Measurements from ENCODE around the gene NRIP1.

DNA sequence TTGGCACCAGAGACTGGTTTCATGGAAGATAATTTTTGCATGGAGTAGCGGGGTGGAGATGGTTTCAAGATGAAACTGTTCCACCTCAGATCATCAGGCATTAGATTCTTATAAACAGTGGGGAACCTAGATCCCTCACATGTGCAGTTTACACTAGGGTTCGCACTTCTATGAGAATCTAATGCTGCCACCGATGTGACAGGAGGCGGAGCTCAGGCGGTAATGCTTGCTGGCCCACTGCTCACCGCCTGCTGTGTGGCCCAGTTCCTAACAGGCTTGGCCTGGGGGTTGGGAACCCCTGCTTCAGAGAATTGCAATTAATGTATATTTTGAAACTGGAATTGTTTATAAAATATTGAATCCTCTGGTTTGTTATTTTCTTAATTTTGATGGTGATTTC, 92.1 kb downstream of the NRIP1 start:
- TF ChIP-seq, protein P1, sequence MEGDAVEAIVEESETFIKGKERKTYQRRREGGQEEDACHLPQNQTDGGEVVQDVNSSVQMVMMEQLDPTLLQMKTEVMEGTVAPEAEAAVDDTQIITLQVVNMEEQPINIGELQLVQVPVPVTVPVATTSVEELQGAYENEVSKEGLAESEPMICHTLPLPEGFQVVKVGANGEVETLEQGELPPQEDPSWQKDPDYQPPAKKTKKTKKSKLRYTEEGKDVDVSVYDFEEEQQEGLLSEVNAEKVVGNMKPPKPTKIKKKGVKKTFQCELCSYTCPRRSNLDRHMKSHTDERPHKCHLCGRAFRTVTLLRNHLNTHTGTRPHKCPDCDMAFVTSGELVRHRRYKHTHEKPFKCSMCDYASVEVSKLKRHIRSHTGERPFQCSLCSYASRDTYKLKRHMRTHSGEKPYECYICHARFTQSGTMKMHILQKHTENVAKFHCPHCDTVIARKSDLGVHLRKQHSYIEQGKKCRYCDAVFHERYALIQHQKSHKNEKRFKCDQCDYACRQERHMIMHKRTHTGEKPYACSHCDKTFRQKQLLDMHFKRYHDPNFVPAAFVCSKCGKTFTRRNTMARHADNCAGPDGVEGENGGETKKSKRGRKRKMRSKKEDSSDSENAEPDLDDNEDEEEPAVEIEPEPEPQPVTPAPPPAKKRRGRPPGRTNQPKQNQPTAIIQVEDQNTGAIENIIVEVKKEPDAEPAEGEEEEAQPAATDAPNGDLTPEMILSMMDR (IDR thresholded peaks at IDR 0.05 in 2 of 3, conservative IDR thresholded peaks at IDR 0.05 in 1 of 3; ENCODE audit: control insufficient read depth in 2 of 3, extremely low read depth in 1 of 3, insufficient read depth in 1 of 3, low read depth in 3 of 3, low read length in 3 of 3): no peak
- TF ChIP-seq BRCA1 (IDR thresholded peaks at IDR 0.05; ENCODE audit: low read depth, low read length): no peak
- TF ChIP-seq RAD21 (IDR thresholded peaks at IDR 0.05; ENCODE audit: insufficient read depth, low read depth, low read length): no peak
- TF ChIP-seq POLR2AphosphoS2 (IDR thresholded peaks at IDR 0.05; ENCODE audit: low read depth, low read length): no peak
- TF ChIP-seq EGR1 (IDR thresholded peaks at IDR 0.05; ENCODE audit: borderline replicate concordance in 1 of 2, low read depth in 2 of 2, low read length in 2 of 2): no peak
- TF ChIP-seq SRF (IDR thresholded peaks at IDR 0.05; ENCODE audit: low read depth in 2 of 2, low read length in 2 of 2): no peak
- no peak for TF ChIP-seq CBX3 (IDR thresholded peaks at IDR 0.05; ENCODE audit: borderline replicate concordance, low read depth)
- no peak for TF ChIP-seq WRNIP1 (IDR thresholded peaks at IDR 0.05; ENCODE audit: borderline replicate concordance, low read depth, low read length)
- no peak for TF ChIP-seq EZH2 (IDR thresholded peaks at IDR 0.05; ENCODE audit: borderline replicate concordance, control insufficient read depth, low read depth, low read length)
- no peak for TF ChIP-seq SIN3A (IDR thresholded peaks at IDR 0.05; ENCODE audit: low read depth, low read length)
- TF ChIP-seq ESRRA (IDR thresholded peaks at IDR 0.05; ENCODE audit: low read length): no peak
- no peak for TF ChIP-seq ZNF384 (IDR thresholded peaks at IDR 0.05; ENCODE audit: borderline replicate concordance, low read depth, low read length)
- no peak for TF ChIP-seq POLR2A (IDR thresholded peaks at IDR 0.05; ENCODE audit: low read depth, low read length)

Measured in GM12878 (cell line).